Islet precursor cell (in vitro differentiated cells): ENCODE data around the gene KCNT1.
A peak's percentile ranks its signal among the peaks of the same experiment; 100 is the strongest.

ENCODE experiments used
- DNase-seq: peaks from one replicate; pipeline ENCODE4 v3.0.0-alpha.2; 2018

The KCNT1 gene

GRCh38 chr9:135787317-135787716 lies 85.3 kb downstream of the KCNT1 start:
- DNase-seq = no peak

GRCh38 chr9:135787776-135788575 lies 86.0 kb downstream of the KCNT1 start:
- DNase-seq = no peak

DNA sequence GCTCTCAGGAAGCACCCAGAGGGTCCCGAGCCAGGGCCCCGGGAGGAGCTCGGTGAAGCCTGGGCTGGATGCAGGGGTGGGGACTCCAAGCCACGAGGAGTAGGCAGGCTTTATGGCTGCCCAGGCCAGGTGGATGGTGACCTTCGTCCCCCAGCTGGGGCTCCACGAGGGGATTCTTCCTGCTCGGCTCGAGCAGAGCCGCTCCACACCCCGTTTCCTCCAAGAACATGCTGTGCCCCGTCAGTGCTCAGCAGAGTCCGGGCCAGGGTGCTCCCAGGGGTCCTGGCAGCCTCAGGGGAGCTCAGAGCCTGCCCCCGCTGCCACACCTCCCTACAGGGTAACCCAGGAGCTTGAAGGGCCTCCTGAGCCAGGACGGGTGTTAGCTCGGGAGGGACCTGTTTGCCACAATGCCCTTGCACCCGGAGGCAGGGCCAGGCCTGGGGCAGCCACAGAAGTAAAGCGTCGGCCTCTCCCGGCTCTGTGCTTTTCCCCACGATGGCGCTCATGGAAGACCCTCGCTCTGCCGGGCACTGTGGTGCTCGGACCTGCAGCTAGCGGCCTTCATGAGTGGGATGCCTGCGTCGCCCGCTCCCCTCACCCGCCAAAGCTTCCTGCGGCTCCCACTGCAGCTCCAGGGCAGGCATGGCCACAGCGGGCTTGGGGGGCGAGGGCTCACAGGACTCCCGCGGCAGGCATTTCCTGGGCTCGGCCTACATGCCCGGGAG lies 86.8 kb downstream of the KCNT1 start:
- DNase-seq = no peak

GRCh38 chr9:135789838-135790291 lies 87.9 kb downstream of the KCNT1 start:
- no peak for DNase-seq

GRCh38 chr9:135790356-135790755 lies 88.4 kb downstream of the KCNT1 start:
- DNase-seq = no peak

DNA sequence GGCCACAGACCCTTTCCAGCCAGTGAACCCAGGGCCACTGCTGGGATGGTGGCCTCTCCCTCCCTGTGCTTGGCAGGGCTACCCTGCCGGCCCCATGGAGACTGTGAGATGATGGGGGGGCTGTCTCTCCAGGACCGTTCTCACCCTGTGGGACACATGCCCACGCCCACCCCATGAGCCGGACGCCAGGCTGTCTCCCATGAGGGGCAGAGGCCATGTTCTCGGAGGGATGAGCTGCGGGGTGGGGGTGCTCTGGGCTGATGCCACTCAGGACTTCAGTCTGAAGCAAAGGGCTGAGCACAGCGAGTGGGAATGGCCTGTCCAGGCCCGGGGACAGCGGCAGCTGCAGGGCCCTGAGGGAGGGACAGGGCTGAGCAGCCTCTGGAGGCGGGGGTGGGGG lies 88.9 kb downstream of the KCNT1 start:
- DNase-seq = no peak

DNA sequence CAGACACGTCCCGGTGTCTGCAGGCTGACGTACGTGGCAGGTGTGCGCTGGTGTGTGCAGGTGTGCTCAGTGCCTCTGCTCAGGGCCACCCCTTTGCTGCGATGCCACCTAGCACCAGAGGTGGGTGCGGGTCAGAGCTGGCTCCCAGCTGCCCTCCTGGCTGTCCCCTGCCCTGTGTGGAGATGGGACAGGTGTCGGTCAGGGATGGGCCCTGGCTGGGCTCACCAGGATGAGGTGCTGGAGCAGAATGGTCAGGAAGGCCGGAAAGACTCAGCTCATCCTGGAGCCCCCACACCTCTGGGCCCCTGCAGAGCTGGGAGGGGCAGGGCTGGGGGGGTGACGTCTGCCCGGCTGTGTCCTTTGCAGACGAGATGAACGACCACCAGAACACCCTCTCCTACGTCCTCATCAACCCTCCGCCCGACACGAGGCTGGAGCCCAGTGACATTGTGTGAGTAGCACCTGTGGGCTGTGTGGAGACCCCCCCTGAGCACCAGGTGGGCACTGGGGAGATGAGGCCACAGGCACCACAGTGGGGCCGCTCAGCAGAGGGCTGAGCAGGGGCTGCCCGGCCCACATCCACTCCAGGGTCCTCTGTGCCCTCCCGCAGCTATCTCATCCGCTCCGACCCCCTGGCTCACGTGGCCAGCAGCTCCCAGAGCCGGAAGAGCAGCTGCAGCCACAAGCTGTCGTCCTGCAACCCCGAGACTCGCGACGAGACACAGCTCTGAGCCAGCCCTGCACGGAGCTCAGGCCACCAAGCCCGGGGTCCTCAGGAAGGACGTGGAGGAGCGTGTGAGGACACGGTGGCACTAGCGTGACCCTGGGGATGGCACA lies 89.7 kb downstream of the KCNT1 start:
- no peak for DNase-seq

- DNase-seq = no peak
Observed at GRCh38 chr9:135792268-135793128, 90.5 kb downstream of the KCNT1 start.

GRCh38 chr9:135793221-135794056 lies 91.5 kb downstream of the KCNT1 start:
- DNase-seq = no peak

GRCh38 chr9:135794057-135794335 lies 92.0 kb downstream of the KCNT1 start:
- no peak for DNase-seq

GRCh38 chr9:135794361-135794885 lies 92.4 kb downstream of the KCNT1 start:
- no peak for DNase-seq

DNA sequence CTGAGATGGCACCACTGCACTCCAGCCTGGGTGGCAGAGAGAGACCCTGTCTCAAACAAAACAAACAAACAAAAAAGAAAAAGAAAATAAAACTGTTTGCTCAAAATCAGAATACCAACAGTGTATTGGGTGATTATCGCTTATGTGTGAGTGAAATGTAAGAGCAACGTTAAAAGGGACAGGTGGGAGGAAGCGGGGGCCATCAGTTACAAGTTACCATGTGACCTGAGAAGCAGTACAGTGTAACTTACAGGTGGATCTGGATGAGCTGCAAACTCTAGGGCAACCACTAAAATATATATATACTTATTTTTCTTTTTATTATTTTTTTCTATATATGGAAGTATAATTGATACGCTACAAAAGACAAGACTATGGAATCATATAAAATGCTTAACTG lies 93.4 kb downstream of the KCNT1 start:
- DNase-seq = no peak

DNA sequence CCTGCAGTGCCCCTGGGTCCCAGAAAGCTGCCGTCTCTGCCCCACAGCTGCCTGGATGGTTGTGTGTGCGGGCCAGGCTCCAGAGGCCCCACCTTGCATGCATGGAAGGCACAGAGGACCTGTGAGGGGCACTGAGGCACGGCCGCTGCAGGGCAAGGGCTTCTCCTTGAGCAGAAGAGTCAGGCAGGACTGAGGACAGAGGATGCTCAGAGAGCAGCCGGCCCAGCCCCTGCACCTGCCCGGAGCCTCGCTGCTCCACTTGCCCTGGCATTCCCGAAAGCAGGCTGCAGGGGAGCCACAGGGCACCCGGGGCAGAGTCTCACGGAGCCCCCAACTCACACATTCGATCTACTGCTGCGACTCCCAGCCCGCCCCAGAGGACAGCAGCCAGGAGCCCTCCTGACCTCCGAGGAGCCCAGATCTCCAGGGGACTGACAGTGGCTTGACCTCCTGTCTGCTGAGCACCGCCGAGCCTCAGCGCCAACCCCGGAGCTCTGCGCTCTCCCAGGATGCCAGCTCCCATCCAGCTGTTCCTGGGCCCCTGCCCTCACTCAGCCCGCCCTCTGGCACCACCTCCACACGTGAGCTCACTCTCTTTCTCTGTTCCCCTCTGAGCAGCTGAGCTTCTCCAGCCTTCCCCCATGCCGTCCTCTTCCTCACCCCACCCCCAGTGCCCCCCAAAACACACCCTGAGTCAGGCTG lies 95.0 kb downstream of the KCNT1 start:
- DNase-seq = no peak

GRCh38 chr9:135797507-135798262 lies 95.7 kb downstream of the KCNT1 start:
- DNase-seq = peak; percentile 81

GRCh38 chr9:135798263-135798585 lies 96.2 kb downstream of the KCNT1 start:
- no peak for DNase-seq

DNA sequence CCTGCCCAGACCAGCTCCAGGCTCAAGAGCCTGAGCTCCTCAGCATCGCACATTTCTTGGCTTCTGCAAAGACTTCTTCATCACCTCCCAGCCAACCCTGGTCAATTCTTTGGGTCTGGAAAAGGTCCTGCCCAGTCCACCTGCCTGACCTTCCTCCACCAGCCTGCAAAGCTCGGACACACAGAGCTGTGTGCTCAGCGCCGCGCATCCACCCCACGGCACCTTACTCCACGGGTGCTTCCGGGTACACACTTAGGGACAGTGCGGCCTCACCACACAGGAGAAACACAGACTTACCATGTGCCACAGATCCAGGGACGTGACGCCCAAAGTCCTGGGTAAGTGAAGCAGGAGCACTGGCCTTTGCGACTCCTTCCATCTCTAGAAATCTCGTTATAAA lies 97.3 kb downstream of the KCNT1 start:
- no peak for DNase-seq

DNA sequence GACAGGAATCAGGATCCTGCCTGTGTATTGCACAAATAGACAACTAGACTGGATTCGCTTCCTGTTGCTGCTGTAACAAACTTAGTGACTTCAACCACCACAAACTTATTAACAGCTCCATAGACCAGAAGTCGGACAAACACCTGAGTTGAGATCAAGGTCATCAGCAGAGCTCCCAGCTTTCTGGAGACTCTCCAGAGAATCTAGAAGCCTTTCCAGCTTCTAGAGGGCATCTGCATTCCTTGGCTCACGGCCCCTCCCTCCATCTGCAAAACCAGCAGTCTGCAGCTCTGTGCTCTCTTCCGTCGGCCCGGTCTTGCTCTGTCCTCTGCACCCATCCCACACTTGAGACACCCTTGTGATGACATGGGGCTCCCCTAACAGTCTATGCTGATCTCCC lies 99.1 kb downstream of the KCNT1 start:
- DNase-seq = no peak

DNA sequence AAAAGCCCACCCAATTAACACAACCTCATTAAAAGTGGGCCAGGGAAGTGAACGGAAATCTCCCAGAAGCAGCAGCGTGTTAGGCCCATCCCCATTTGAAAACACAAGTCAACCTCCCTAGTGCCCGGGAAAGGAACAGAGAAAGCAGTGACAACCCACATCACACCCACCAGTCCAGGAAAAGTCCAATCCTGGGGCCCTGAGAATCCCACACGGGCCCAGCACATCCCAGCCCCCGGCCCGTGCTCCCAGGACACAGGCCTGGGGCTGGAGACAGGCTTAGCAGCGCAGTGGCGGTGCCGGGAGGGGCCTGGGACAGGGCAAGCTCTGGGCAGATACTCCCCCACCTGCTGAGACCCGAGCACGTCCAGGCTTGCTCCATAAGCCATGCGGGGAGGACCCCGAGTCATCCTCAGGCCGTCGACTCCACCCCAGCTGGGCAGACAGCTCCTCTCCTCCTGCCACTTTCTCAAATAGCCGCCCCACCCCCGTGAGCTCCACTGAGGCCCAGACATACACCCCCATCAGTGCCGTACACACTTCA lies 101.0 kb downstream of the KCNT1 start:
- no peak for DNase-seq

- no peak for DNase-seq
Observed at GRCh38 chr9:135803441-135803840, 101.5 kb downstream of the KCNT1 start.
